T-helper 9 cell (primary cell): Measurements from ENCODE around the gene RASSF6.
"Not testable (repeated sequence)": the region's sequence is repeated elsewhere in the genome, so short reads cannot be mapped to it uniquely, and the experiment has no call there.

ENCODE experiments used
- DNase-seq: peaks from one replicate; pipeline ENCODE4 v3.0.0-alpha.2; 2020
- total RNA-seq, 2 donors: gene quantifications; one replicate each; lab custom pipeline; 2026; lab: John Stamatoyannopoulos, UW

Gene RASSF6
- total RNA-seq: 0.97 to 2.4 reads per million in 2 donors

GRCh38 chr4:73620115-73620792 is at the start of gene RASSF6:
TSS of gene RASSF6 (minus strand) at chr4:73620436. CDS start at chr4:73611795, 8,641 bp downstream.
- no peak for DNase-seq

DNA sequence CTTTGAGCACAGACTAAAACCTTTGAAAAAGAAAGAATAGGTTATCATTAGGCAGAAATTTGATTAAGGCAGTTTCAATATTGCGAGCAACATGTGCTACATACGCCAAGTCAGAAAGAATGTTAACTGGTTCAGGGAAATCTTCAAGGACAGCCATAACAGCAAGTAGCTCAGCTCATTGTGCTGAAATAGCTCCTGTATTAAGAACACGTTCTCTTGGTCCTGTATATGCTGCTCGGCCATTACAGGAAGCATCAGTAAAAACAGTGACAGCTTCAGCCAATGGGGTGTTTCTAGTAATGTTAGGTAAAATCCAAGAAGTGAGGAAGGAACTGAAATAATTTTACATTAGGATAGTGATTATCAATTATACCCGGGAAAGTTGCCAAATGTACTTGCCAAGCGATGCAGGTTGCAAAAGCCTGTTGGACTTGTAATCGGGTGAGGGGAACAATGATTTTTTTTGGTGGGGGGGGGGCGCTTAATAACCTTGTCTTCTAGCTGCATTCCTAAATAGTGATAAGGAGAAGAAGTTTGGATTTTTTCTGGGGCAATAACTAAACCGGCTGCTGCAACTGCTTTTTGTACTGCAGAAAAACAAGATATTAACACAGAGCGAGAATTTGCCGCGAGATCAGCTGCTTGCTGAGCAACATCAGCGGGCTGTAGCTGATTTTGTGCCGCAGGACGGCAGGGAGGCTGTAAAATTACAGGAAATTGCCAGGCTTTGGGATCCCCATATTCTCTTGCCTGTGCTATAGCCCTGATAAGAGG is 49.4 kb upstream of the RASSF6 start:
- no peak for DNase-seq

DNA sequence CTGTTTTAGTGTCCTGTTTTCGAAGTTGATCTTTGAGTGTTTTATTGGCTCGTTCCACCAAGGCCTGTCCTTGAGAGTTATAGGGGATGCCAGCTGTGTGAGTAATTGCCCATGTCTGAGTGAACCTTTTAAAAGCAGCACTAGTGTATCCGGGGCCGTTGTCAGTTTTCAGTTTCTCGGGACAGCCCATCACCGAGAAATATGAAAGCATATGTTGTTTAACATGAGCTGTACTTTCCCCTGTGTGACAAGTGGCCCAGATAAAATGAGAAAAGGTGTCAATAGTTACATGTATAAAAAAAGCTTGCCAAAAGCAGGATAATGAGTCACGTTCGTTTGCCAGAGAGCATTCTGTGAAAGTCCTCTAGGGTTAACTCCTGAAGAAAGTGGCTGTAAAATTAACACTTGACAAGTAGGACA is 48.6 kb upstream of the RASSF6 start:
- no peak for DNase-seq

GRCh38 chr4:73665924-73666323 is 45.7 kb upstream of the RASSF6 start:
- not testable (repeated sequence) for DNase-seq

GRCh38 chr4:73664470-73664869 is 44.2 kb upstream of the RASSF6 start:
- DNase-seq: no peak

DNA sequence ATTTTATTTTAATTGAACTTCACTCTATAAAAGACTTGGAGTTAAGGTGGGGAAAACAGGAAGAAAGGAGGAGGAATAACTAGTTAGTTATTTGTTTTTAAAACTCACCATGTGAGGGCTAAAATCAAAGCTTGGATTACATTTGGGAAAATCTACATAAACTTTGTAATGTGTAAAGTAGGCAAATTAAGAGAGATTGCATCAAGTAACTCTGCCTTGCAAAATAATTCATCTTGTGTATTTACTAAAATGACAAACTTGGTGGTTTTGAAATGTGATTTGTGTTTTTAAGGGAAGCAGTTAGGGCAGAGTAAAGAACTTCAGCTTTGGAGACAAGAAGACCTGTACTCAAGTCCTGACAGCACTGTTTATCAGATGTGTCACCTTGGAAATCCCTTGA is 43.3 kb upstream of the RASSF6 start:
- DNase-seq: no peak

DNA sequence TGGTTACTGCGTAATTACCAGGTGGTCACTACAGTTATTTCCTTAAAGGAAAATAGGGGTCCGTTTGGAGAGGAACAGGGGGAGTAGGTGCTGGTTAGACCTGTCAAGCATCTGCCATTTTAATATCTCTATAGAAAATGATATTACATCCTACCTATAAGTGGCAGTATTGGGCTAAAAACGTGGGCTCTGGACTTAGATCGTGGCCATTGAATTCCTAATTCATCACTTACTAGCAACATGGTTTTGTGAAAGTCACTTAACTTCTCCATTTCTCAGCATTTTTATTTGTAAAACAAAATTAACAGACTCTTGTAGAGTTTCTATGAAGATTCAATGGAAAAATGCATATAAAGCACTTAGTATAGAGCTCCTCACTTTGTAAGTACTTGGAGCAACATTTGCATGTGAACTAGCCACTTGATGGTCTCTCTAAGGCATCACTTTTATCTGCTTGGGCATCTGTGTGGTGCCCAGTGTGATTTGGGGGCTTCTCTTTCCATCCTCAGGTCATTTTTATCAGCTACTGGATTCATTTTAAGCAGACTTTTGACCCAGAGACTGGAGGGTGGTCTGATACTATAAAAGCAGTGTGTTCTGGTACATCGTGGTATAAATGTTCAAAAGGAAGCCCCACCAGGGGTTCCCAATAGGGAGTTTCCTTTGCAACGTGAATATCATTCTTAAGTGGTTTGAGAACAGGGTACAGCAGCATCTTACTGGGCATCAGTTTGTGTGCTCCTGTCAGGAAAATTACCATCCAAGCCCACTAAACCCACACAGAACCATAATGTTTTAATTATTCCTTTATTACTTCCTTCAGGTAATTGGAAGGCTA is 42.7 kb upstream of the RASSF6 start:
- no peak for DNase-seq

GRCh38 chr4:73661646-73662119 is 41.4 kb upstream of the RASSF6 start:
- DNase-seq: no peak

- DNase-seq: no peak
Measured at GRCh38 chr4:73660808-73661207, 40.6 kb upstream of the RASSF6 start.

DNA sequence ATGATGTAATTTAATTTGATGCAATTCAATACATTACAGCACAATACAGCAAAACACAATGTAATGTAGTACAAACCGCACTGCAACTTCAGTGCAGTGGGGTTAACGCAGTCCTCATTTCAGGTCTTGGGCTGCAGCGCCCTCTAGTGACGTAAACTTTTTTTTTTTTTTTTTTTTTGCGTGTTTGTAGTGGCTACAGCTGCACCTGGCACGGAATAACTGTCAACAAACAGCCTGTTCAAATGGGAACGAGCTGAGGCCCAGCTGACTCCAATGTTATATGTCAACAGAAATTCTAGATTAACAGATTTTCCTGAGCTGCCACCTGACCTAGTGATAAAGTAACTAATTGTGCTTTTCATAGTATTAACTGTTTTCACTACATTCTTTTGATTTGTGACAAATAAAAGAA is 33.5 kb upstream of the RASSF6 start:
- DNase-seq: no peak

GRCh38 chr4:73650250-73650649 is 30.0 kb upstream of the RASSF6 start:
- DNase-seq: no peak

- DNase-seq: no peak
Measured at GRCh38 chr4:73648478-73648877, 28.2 kb upstream of the RASSF6 start.

- no peak for DNase-seq
Measured at GRCh38 chr4:73646117-73646516, 25.9 kb upstream of the RASSF6 start.

GRCh38 chr4:73631565-73632226 is 11.5 kb upstream of the RASSF6 start:
- DNase-seq: no peak

DNA sequence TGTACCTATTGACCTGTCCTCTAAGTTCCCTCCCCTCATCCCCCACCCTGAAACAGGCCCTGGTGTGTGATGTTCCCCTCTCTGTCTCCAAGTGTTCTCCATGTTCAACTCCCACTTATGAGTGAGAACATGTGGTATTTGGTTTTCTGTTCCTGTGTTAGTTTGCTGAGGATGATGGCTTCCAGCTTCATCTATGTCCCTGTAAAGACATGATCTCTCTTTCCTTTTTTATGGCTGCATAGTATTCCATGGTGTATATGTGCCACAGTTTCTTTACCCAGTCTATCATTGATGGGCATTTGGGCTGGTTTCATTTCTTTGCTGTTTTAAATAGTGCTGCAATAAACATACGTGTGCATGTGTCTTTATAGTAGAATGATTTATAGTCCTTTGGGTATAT is 8.6 kb upstream of the RASSF6 start:
- DNase-seq: not testable (repeated sequence)

DNA sequence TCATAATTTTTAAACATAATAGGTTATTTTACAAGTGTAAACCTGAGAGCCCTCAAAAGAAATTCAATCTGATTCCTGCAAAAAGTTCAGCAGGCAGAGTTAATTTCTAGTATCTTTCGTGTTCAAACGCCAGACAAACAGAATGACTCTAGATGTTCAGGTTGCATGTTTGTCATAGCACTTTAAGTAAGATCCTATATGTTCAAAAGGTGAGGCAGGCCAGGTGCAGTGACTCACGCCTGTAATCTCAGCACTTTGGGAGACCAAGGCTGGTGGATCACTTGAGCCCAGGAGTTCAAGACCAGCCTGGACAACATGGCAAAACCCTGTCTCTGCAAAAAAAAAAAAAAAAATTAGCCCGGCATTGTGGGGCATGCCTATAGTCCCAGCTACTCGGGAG is 1.1 kb upstream of the RASSF6 start:
- no peak for DNase-seq

DNA sequence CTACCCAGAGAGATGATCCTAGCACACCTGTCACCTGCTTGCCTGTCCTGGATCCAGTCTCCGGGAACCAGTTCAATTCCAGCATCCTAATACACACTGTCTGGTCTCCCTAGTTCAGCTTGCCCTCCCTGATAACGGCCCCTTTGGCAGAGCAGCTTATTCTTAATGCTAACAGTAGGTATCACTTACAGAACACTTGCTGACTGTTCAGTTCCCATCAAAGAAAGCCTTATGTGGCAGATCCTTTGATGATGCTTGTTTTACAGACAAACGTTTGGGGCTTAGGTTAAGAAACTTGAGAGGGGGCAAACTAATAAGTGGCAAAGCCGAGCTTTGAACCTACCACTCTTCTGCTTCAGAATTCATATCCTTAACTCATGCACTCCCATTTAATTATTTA is 890 bp downstream of the RASSF6 start:
- DNase-seq: no peak

- no peak for DNase-seq
Measured at GRCh38 chr4:73617256-73617655, 3.0 kb downstream of the RASSF6 start.

- DNase-seq: no peak
Measured at GRCh38 chr4:73615613-73616012, 4.6 kb downstream of the RASSF6 start.

GRCh38 chr4:73614311-73614867 is 5.8 kb downstream of the RASSF6 start:
- no peak for DNase-seq

GRCh38 chr4:73613130-73613529 is 7.1 kb downstream of the RASSF6 start:
- no peak for DNase-seq

DNA sequence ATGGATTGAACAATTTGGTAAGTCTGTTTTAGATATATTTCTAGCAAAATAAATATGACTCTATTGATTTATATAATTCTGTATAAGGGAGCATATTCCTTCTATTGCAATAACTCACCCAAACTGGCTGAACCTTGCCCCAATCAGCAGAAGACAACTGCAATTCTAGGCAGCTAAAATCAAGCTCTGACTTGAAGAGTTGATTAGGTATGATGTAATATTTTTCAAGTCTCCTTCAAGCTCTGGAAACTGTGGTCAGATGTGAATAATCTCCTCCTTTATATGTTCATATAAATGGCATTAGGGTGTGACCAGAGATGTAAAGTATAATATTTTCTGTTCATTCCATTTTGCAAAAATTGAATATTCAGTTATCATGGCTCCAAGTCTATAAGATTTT is 8.2 kb downstream of the RASSF6 start:
- no peak for DNase-seq
